IMR-90 (cell line): ENCODE data around the gene LENG1. TPM values are rescaled to one million over a fixed set of nuclear protein-coding genes. Genes with fewer than 3 reads are reported as not detected.

Experiments used
- ATAC-seq: fragments of 200-7000 bp; cut with Tn5 transposase; 2 replicates; pipeline ENCODE4 v1.9.1; 2020; ENCODE audit warnings: low read depth, mild to moderate bottlenecking, moderate library complexity
- BruUV-seq: library from RNA; stranded (reverse); fragments of 400-500 nt; replicated peaks from 2 replicates; lab custom pipeline; 2021; lab: Mats Ljungman, UMichigan
- CTCF ChIA-PET: fragments of 300-600 bp; formaldehyde crosslinking; extraction: SDS; loops from one replicate; lab custom pipeline; 2021; ENCODE audit warnings: antibody characterized with exemption; lab: Yijun Ruan, JAX
- POLR2A ChIA-PET: fragments of 300-600 bp; sonication (Branson Sonifier 250); formaldehyde crosslinking; loops from one replicate; lab custom pipeline; 2022; ENCODE audit warnings: antibody characterized with exemption; ENCODE audit not compliant: unreplicated experiment; lab: Charles Lee
- DNase-seq: peaks from one replicate; pipeline ENCODE4 v3.0.0; 2013
- H2AFZ ChIP-seq: replicated peaks from 2 replicates; pipeline ENCODE3; 2013; ENCODE audit warnings: low read length, mild to moderate bottlenecking; ENCODE audit not compliant: poor library complexity
- H2AK5ac ChIP-seq: 2 replicates; pipeline ENCODE4 v1.6.1; 2013; ENCODE audit warnings: low read depth, low read length, inconsistent platforms
- H2AK9ac ChIP-seq: replicated peaks from 2 replicates; pipeline ENCODE3; 2013; ENCODE audit warnings: mild to moderate bottlenecking, low read depth, low read length, moderate library complexity; ENCODE audit not compliant: poor library complexity
- H2BK120ac ChIP-seq: 2 replicates; pipeline ENCODE4 v1.6.1; 2013; ENCODE audit warnings: low read depth, low read length, inconsistent platforms
- H2BK15ac ChIP-seq: 3 replicates; pipeline ENCODE4 v1.6.1; 2013; ENCODE audit warnings: low read depth, low read length, inconsistent platforms
- H2BK20ac ChIP-seq: 2 replicates; pipeline ENCODE4 v1.6.1; 2013; ENCODE audit warnings: low read depth, mild to moderate bottlenecking, inconsistent platforms, low read length, moderate library complexity
- H2BK5ac ChIP-seq: 2 replicates; pipeline ENCODE4 v1.6.1; 2013; ENCODE audit warnings: mild to moderate bottlenecking, low read depth, low read length, inconsistent platforms; ENCODE audit not compliant: poor library complexity, severe bottlenecking
- H3K14ac ChIP-seq: replicated peaks from 2 replicates; pipeline ENCODE4 v1.6.1; 2013; ENCODE audit warnings: low read depth, low read length, inconsistent platforms
- H3K18ac ChIP-seq: 2 replicates; pipeline ENCODE4 v1.6.1; 2013; ENCODE audit warnings: low read depth, low read length, control low read depth
- H3K23ac ChIP-seq: 2 replicates; pipeline ENCODE4 v1.6.1; 2013; ENCODE audit warnings: low read depth, low read length, inconsistent platforms
- H3K27ac ChIP-seq: 2 replicates; pipeline ENCODE4 v1.5.1; 2013; ENCODE audit warnings: mild to moderate bottlenecking, control low read depth, low read length; ENCODE audit not compliant: insufficient read depth
- H3K27me3 ChIP-seq: 2 replicates; pipeline ENCODE4 v1.6.1; 2013; ENCODE audit warnings: low read length; ENCODE audit not compliant: control insufficient read depth, insufficient read depth
- H3K36me3 ChIP-seq: 2 replicates; pipeline ENCODE4 v1.6.1; 2013; ENCODE audit warnings: low read length, mixed read lengths; ENCODE audit not compliant: control insufficient read depth, insufficient read depth
- H3K4ac ChIP-seq: 2 replicates; pipeline ENCODE4 v1.6.1; 2013; ENCODE audit warnings: low read depth, low read length, inconsistent platforms
- H3K4me1 ChIP-seq: 2 replicates; pipeline ENCODE4 v1.6.1; 2013; ENCODE audit warnings: low read length, mixed read lengths; ENCODE audit not compliant: control insufficient read depth, insufficient read depth
- H3K4me2 ChIP-seq: 2 replicates; pipeline ENCODE4 v1.6.1; 2013; ENCODE audit warnings: low read depth, mild to moderate bottlenecking, control low read depth, low read length, moderate library complexity
- H3K4me3 ChIP-seq: 2 replicates; pipeline ENCODE4 v1.5.1; 2013; ENCODE audit warnings: low read depth, mild to moderate bottlenecking, control low read depth, low read length, moderate library complexity; ENCODE audit not compliant: insufficient read depth
- H3K56ac ChIP-seq: 2 replicates; pipeline ENCODE4 v1.6.1; 2013; ENCODE audit warnings: low read length, inconsistent platforms; ENCODE audit not compliant: insufficient read depth; ENCODE audit errors: extremely low read depth
- H3K79me1 ChIP-seq, 2 experiments: 2 replicates each; pipeline ENCODE4 v1.6.1; 2013; ENCODE audit warnings: low read length in 2 of 2, inconsistent platforms in 1 of 2, low read depth in 1 of 2
- H3K9ac ChIP-seq: 2 replicates; pipeline ENCODE4 v1.6.1; 2013; ENCODE audit warnings: low read depth, low read length, control low read depth
- H3K9me1 ChIP-seq: 2 replicates; pipeline ENCODE4 v1.6.1; 2013; ENCODE audit warnings: low read length, inconsistent platforms; ENCODE audit not compliant: insufficient read depth
- H3K9me3 ChIP-seq: 2 replicates; pipeline ENCODE4 v1.6.1; 2013; ENCODE audit warnings: low read length; ENCODE audit not compliant: control insufficient read depth, insufficient read depth
- H4K20me1 ChIP-seq: 2 replicates; pipeline ENCODE4 v1.6.1; 2013; ENCODE audit warnings: low read length, inconsistent platforms; ENCODE audit not compliant: insufficient read depth
- H4K5ac ChIP-seq: 2 replicates; pipeline ENCODE4 v1.6.1; 2013; ENCODE audit warnings: mild to moderate bottlenecking, low read depth, low read length, control low read depth
- H4K8ac ChIP-seq, 2 experiments: 2 replicates each; pipeline ENCODE4 v1.6.1; 2013; ENCODE audit warnings: low read depth in 2 of 2, low read length in 2 of 2, control low read depth in 1 of 2, inconsistent platforms in 1 of 2
- H4K91ac ChIP-seq: 2 replicates; pipeline ENCODE4 v1.6.1; 2013; ENCODE audit warnings: low read depth, low read length, inconsistent platforms; ENCODE audit not compliant: insufficient read depth
- BHLHE40 ChIP-seq: fragments of 150-350 bp; IDR thresholded peaks from 2 replicates; pipeline ENCODE4 v1.6.1; 2016; ENCODE audit warnings: mild to moderate bottlenecking, low read depth, low read length
- CEBPB ChIP-seq: IDR thresholded peaks from 2 replicates; pipeline ENCODE4 v1.6.1; 2012; ENCODE audit warnings: low read depth, low read length, improper control_type of control experiment
- CTCF ChIP-seq: conservative IDR thresholded peaks from 2 replicates; pipeline ENCODE4 v1.5.1; 2012; ENCODE audit warnings: mild to moderate bottlenecking, low read depth, low read length, improper control_type of control experiment
- FOS ChIP-seq: fragments of 150-350 bp; IDR thresholded peaks from 2 replicates; pipeline ENCODE4 v1.6.1; 2016; ENCODE audit warnings: low read depth, low read length
- MAZ ChIP-seq: IDR thresholded peaks from 2 replicates; pipeline ENCODE4 v1.6.1; 2012; ENCODE audit warnings: low read depth, mild to moderate bottlenecking, low read length, improper control_type of control experiment, moderate library complexity, borderline replicate concordance
- MXI1 ChIP-seq: IDR thresholded peaks from 2 replicates; pipeline ENCODE4 v1.6.1; 2012; ENCODE audit warnings: low read depth, mild to moderate bottlenecking, low read length, moderate library complexity, borderline replicate concordance
- NFE2L2 ChIP-seq: fragments of 150-350 bp; IDR thresholded peaks from 2 replicates; pipeline ENCODE4 v1.6.1; 2016; ENCODE audit warnings: low read depth, mild to moderate bottlenecking, low read length
- RAD21 ChIP-seq: IDR thresholded peaks from 2 replicates; pipeline ENCODE4 v1.6.1; 2012; ENCODE audit warnings: low read length, improper control_type of control experiment
- RCOR1 ChIP-seq: IDR thresholded peaks from 2 replicates; pipeline ENCODE4 v1.6.1; 2012; ENCODE audit warnings: mild to moderate bottlenecking, low read length, improper control_type of control experiment; ENCODE audit not compliant: insufficient replicate concordance
- RFX5 ChIP-seq: IDR thresholded peaks from 2 replicates; pipeline ENCODE4 v1.8.0; 2012; ENCODE audit warnings: low read depth, mild to moderate bottlenecking, low read length, moderate library complexity
- USF2 ChIP-seq: fragments of 150-350 bp; IDR thresholded peaks from 2 replicates; pipeline ENCODE4 v1.6.1; 2017; ENCODE audit warnings: mild to moderate bottlenecking, antibody characterized with exemption, low read length, low read depth
- WGBS, 2 experiments: methylation state at CpG; one replicate each; pipeline versions ENCODE4 v1.1.5 to v1.1.7; 2013; ENCODE audit warnings: missing lambda C conversion rate in 2 of 2; ENCODE audit not compliant: insufficient read length in 1 of 2; ENCODE audit errors: extremely low coverage in 2 of 2; 5-methylcytosine and 5-hydroxymethylcytosine counted together
- dilution Hi-C: fragments of 300-500 bp; cut with HindIII; formaldehyde crosslinking; loops from one replicate; pipeline ENCODE4 v1.14.3; 2018; ENCODE audit warnings: low sequenced_read_pairs; ENCODE audit not compliant: unreplicated experiment
- in situ Hi-C: fragments of 300-500 bp; cut with MboI; formaldehyde crosslinking; loops from 3 replicates; pipeline ENCODE4 v1.14.3; 2019; ENCODE audit warnings: low sequenced_read_pairs, inconsistent platforms, mixed read lengths
- intact Hi-C: fragments of 100-400 bp; cut with micrococcal nuclease; formaldehyde crosslinking; loops from 2 replicates; pipeline ENCODE4 v1.10.0; 2022
- polyA plus RNA-seq, 3 experiments: library from polyadenylated mRNA; depleted of rRNA; stranded (reverse); fragments of >200 nt; gene quantifications; 2 replicates each; pipeline ENCODE4 v1.2.3, GENCODE V29; 2012; ENCODE audit warnings: low replicate concordance in 1 of 3
- total RNA-seq: library from RNA; depleted of rRNA; stranded (reverse); fragments of >200 nt; gene quantifications from 2 replicates; pipeline ENCODE4 v1.2.3, GENCODE V29; 2012

LENG1 gene
- total and polyA plus RNA-seq, 2 of the 4 experiments (the other 2 are of a cell fraction): 2.7 to 5.3 TPM

GRCh38 chr19:54164369-54165068 is 5.0 kb upstream of the LENG1 start:
- peak overlapping the region; percentile 83 for H2AFZ ChIP-seq
- H3K27ac ChIP-seq: no peak overlapping the region
- no peaks in the 10 kb centered on the region for H3K27me3 ChIP-seq
- no peak overlapping the region for H2BK15ac ChIP-seq
- CTCF ChIA-PET: interaction anchor here (0.7 kb wide), 1 partner anchor 72 kb away, joined by 4 read pairs; no protein-coding TSS in a partner anchor
- POLR2A ChIA-PET: no interaction called here
- H3K9ac ChIP-seq: no peak overlapping the region
- H4K20me1 ChIP-seq: no peaks in the 10 kb centered on the region
- intact Hi-C loops: no loop called here
- no peak for TF ChIP-seq RAD21
- no peak for TF ChIP-seq RCOR1
- TF ChIP-seq MAZ: no peak
- TF ChIP-seq CEBPB: no peak
- no peak for TF ChIP-seq USF2
- TF ChIP-seq MXI1: no peak
- no peak for TF ChIP-seq BHLHE40
- TF ChIP-seq FOS: no peak
- TF ChIP-seq RFX5: no peak
- no peak for TF ChIP-seq NFE2L2
- TF ChIP-seq CTCF: no peak
- no peak overlapping the region for H2AK9ac ChIP-seq
- no peak overlapping the region for H3K56ac ChIP-seq
- peaks cover 6% of the 10 kb centered on the region; the same call in 1 of the 2 replicates for H3K4me1 ChIP-seq
- no TSS peak for BruUV-seq
- H3K4me3 ChIP-seq: peak overlapping the region; percentile 20; the same call in 1 of the 2 replicates
- H3K9me3 ChIP-seq: no peaks in the 10 kb centered on the region
- H3K36me3 ChIP-seq: no peaks in the 10 kb centered on the region
- no peak overlapping the region for H2BK20ac ChIP-seq
- H3K23ac ChIP-seq: no peak overlapping the region
- no peak overlapping the region for H2BK120ac ChIP-seq
- no peak overlapping the region for H3K4ac ChIP-seq
- H4K91ac ChIP-seq: no peak overlapping the region
- H3K4me2 ChIP-seq: peak overlapping the region; percentile 26; the same call in 1 of the 2 replicates
- no peak overlapping the region for H3K18ac ChIP-seq
- peaks cover 0 to 15% of the 10 kb centered on the region in 2 experiments; a peak in 1 of 4 replicates for H3K79me1 ChIP-seq
- in situ Hi-C loops: no loop called here
- no peak overlapping the region for H4K5ac ChIP-seq
- ATAC-seq: no peak
- H4K8ac ChIP-seq: no peak overlapping the region
- dilution Hi-C loops: no loop called here
- peak; percentile 22 for DNase-seq
- H2BK5ac ChIP-seq: no peak overlapping the region
- H2AK5ac ChIP-seq: no peak overlapping the region
- no peaks in the 10 kb centered on the region; the same call in 1 of the 2 replicates for H3K9me1 ChIP-seq
- 13% methylated on average over 17 of the region's 37 CpGs; no CpG with 5 or more reads in 1 of the 2 experiments for WGBS, 2 experiments
- H3K14ac ChIP-seq: no peak overlapping the region
